Body of pancreas (tissue), 4 donors: Measurements from ENCODE around the gene RAD50.

Source experiments
- CTCF ChIP-seq, 7 experiments: fragments of 450-650 bp in 4 of 7; fragments of 200-600 bp in 3 of 7; sonication (generic) in 3 of 7; IDR thresholded peaks; one replicate each; pipeline ENCODE4 v1.5.1; 2016 to 2019; ENCODE audit warnings: antibody characterized with exemption in 7 of 7
- POLR2A ChIP-seq, 3 donors: fragments of 450-650 bp; IDR thresholded peaks; one replicate each; pipeline ENCODE4 v1.6.1; 2016; ENCODE audit warnings: antibody characterized with exemption in 3 of 3, mild to moderate bottlenecking in 2 of 3

GRCh38 chr5:132663771-132664695 lies 107.3 kb downstream of the RAD50 start:
- TF ChIP-seq CTCF (IDR thresholded peaks at IDR 0.05), result no peak
- no peak for TF ChIP-seq POLR2A (IDR thresholded peaks at IDR 0.05)
